HCT116 (cell line): ENCODE measurements around the gene RELCH. TPM values are rescaled to one million over a fixed set of nuclear protein-coding genes. Genes with fewer than 3 reads are reported as not detected.

ENCODE experiments used
- ATAC-seq: fragments of 200-7000 bp; cut with Tn5 transposase; 2 replicates; pipeline ENCODE4 v1.9.1; 2020; ENCODE audit warnings: mild to moderate bottlenecking, moderate library complexity
- BruUV-seq: library from RNA; stranded (reverse); fragments of 400-500 nt; replicated peaks from 2 replicates; lab custom pipeline; 2021; lab: Mats Ljungman, UMichigan
- CTCF ChIA-PET: fragments of 300-600 bp; sonication (Branson Sonifier 250); formaldehyde crosslinking; loops from one replicate; lab custom pipeline; 2021; ENCODE audit warnings: antibody characterized with exemption; lab: Charles Lee
- POLR2A ChIA-PET: fragments of 300-600, 350-600 bp; sonication (Branson Sonifier 250); formaldehyde crosslinking; loops from one replicate; lab custom pipeline; 2021; ENCODE audit warnings: antibody characterized with exemption; lab: Charles Lee
- RAD21 ChIA-PET, 2 experiments: fragments of 300-600 bp; sonication (Branson Sonifier 250); formaldehyde crosslinking; loops; one replicate each; lab custom pipeline; 2023; ENCODE audit warnings: low total read pairs in 2 of 2; ENCODE audit not compliant: uncharacterized antibody in 2 of 2, unreplicated experiment in 2 of 2, low non-redundant PET in 1 of 2; lab: Charles Lee
- DNase-seq: peaks from one replicate; pipeline ENCODE4 v3.0.0-alpha.2; 2010; ENCODE audit warnings: low read depth, low spot score
- H2AFZ ChIP-seq: fragments of 200-600 bp; shearing (Covaris generic), sonication (generic); 2 replicates; pipeline ENCODE4 v1.6.1; 2017; ENCODE audit warnings: low read depth, mixed run types, mixed read lengths, antibody characterized with exemption, low read length; ENCODE audit not compliant: poor library complexity, severe bottlenecking
- H3K27ac ChIP-seq: 2 replicates; pipeline ENCODE4 v1.5.1; 2012; ENCODE audit warnings: low read depth, low read length
- H3K27me3 ChIP-seq: fragments of 200-600 bp; sonication (generic); 2 replicates; pipeline ENCODE4 v1.6.1; 2016; ENCODE audit warnings: mixed run types, low read length, mixed read lengths; ENCODE audit not compliant: insufficient read depth
- H3K36me3 ChIP-seq, 2 experiments: fragments of 200-500 bp in 1 of 2; fragments of 200-600 bp in 1 of 2; sonication (Bioruptor generic) in 1 of 2; sonication (generic) in 1 of 2; 2 replicates each; pipeline versions ENCODE4 v1.5.1 to v1.6.1; 2014 to 2016; ENCODE audit warnings: low read length in 2 of 2, inconsistent platforms in 1 of 2, mixed read lengths in 1 of 2, mixed run types in 1 of 2; ENCODE audit not compliant: insufficient read depth in 2 of 2, control insufficient read depth in 1 of 2
- H3K4me1 ChIP-seq, 2 experiments: fragments of 200-600 bp in 1 of 2; sonication (generic) in 1 of 2; 2 replicates each; pipeline versions ENCODE4 v1.5.1 to v1.6.1; 2012 to 2017; ENCODE audit warnings: low read length in 2 of 2, inconsistent platforms in 1 of 2, mild to moderate bottlenecking in 1 of 2, mixed read lengths in 1 of 2, mixed run types in 1 of 2, moderate library complexity in 1 of 2; ENCODE audit not compliant: insufficient read depth in 2 of 2, control insufficient read depth in 1 of 2
- H3K4me2 ChIP-seq: fragments of 200-600 bp; sonication (generic); 2 replicates; pipeline ENCODE4 v1.6.1; 2017; ENCODE audit warnings: mixed run types, low read length, mixed read lengths
- H3K4me3 ChIP-seq, 2 experiments: fragments of 200-600 bp in 1 of 2; sonication (generic) in 1 of 2; replicated peaks in 1 of 2; 2 replicates each; pipeline ENCODE4 v1.5.1; 2011 to 2016; ENCODE audit warnings: low read length in 2 of 2, control low read depth in 1 of 2, low read depth in 1 of 2, mild to moderate bottlenecking in 1 of 2, mixed read lengths in 1 of 2, mixed run types in 1 of 2
- H3K79me2 ChIP-seq: fragments of 200-600 bp; sonication (generic); 2 replicates; pipeline ENCODE4 v1.6.1; 2017; ENCODE audit warnings: mild to moderate bottlenecking, mixed run types, low read length, moderate library complexity, mixed read lengths; ENCODE audit not compliant: insufficient read depth
- H3K9ac ChIP-seq: fragments of 200-600 bp; sonication (generic); 2 replicates; pipeline ENCODE4 v1.6.1; 2016; ENCODE audit warnings: low read length, mixed read lengths
- H3K9me2 ChIP-seq: fragments of 200-600 bp; sonication (generic), shearing (Covaris generic); 2 replicates; pipeline ENCODE4 v1.6.1; 2017; ENCODE audit warnings: mixed run types, mild to moderate bottlenecking, moderate library complexity; ENCODE audit not compliant: insufficient read depth
- H3K9me3 ChIP-seq, 2 experiments: fragments of 200-500 bp in 1 of 2; fragments of 200-600 bp in 1 of 2; sonication (Bioruptor generic) in 1 of 2; sonication (generic) in 1 of 2; 2 replicates each; pipeline ENCODE4 v1.6.1; 2014 to 2017; ENCODE audit warnings: low read length in 2 of 2, mixed read lengths in 2 of 2, inconsistent platforms in 1 of 2, low read depth in 1 of 2, mild to moderate bottlenecking in 1 of 2, mixed run types in 1 of 2, moderate library complexity in 1 of 2; ENCODE audit not compliant: control insufficient read depth in 1 of 2, insufficient read depth in 1 of 2
- H4K20me1 ChIP-seq: fragments of 200-600 bp; sonication (generic), shearing (Covaris generic); 2 replicates; pipeline ENCODE4 v1.6.1; 2017; ENCODE audit warnings: mixed run types, mild to moderate bottlenecking, moderate library complexity; ENCODE audit not compliant: insufficient read depth
- ATF3 ChIP-seq: IDR thresholded peaks from 2 replicates; pipeline ENCODE4 v1.6.1; 2012
- CBX3 ChIP-seq: IDR thresholded peaks from 2 replicates; pipeline ENCODE4 v1.6.1; 2012; ENCODE audit warnings: low read depth
- CEBPB ChIP-seq: IDR thresholded peaks from 2 replicates; pipeline ENCODE4 v1.6.1; 2012; ENCODE audit warnings: low read depth
- EGR1 ChIP-seq: IDR thresholded peaks from 2 replicates; pipeline ENCODE4 v1.6.1; 2012; ENCODE audit warnings: low read depth
- ELF1 ChIP-seq: IDR thresholded peaks from 2 replicates; pipeline ENCODE4 v1.6.1; 2012; ENCODE audit warnings: low read depth, borderline replicate concordance
- EZH2 ChIP-seq: fragments of 200-600 bp; sonication (generic); IDR thresholded peaks from 2 replicates; pipeline ENCODE4 v1.6.1; 2017; ENCODE audit warnings: antibody characterized with exemption, mixed run types
- SRF ChIP-seq: IDR thresholded peaks from 2 replicates; pipeline ENCODE4 v1.6.1; 2012; ENCODE audit warnings: low read depth
- TCF7L2 ChIP-seq: IDR thresholded peaks from 2 replicates; pipeline ENCODE4 v1.7.0; 2011; ENCODE audit warnings: borderline replicate concordance, inconsistent platforms; ENCODE audit not compliant: insufficient read depth, insufficient read length; ENCODE audit errors: extremely low read depth
- YY1 ChIP-seq: IDR thresholded peaks from 2 replicates; pipeline ENCODE4 v1.6.1; 2011; ENCODE audit warnings: low read length, low read depth, moderate library complexity, mild to moderate bottlenecking; ENCODE audit not compliant: insufficient replicate concordance; ENCODE audit errors: extremely low read depth
- ZFX ChIP-seq: fragments of 450-650 bp; IDR thresholded peaks from 2 replicates; pipeline ENCODE4 v1.6.1; 2017
- ZNF274 ChIP-seq: fragments of 200-500 bp; sonication (Bioruptor generic); IDR thresholded peaks from 2 replicates; pipeline ENCODE4 v1.6.1; 2014; ENCODE audit warnings: mild to moderate bottlenecking, low read depth, low read length, inconsistent platforms
- intact Hi-C: fragments of 100-400 bp; cut with micrococcal nuclease; formaldehyde crosslinking; loops from 2 replicates; pipeline ENCODE4 v1.10.0; 2022
- total RNA-seq: library from RNA; stranded (reverse); gene quantifications from one replicate; pipeline ENCODE4 v1.2.1, GENCODE V29; 2021; ENCODE audit not compliant: unreplicated experiment
- TF ChIP-seq, protein P1 (sequence below): IDR thresholded peaks from 2 replicates; pipeline ENCODE4 v1.6.1; 2012

RELCH gene
- total RNA-seq, 1 experiment from 2014 or later, result 17.4 TPM

GRCh38 chr18:62164310-62164709 is 22.7 kb upstream of the RELCH start:
- POLR2A ChIA-PET, result no interaction called here
- intact Hi-C loops, result no loop called here

DNA sequence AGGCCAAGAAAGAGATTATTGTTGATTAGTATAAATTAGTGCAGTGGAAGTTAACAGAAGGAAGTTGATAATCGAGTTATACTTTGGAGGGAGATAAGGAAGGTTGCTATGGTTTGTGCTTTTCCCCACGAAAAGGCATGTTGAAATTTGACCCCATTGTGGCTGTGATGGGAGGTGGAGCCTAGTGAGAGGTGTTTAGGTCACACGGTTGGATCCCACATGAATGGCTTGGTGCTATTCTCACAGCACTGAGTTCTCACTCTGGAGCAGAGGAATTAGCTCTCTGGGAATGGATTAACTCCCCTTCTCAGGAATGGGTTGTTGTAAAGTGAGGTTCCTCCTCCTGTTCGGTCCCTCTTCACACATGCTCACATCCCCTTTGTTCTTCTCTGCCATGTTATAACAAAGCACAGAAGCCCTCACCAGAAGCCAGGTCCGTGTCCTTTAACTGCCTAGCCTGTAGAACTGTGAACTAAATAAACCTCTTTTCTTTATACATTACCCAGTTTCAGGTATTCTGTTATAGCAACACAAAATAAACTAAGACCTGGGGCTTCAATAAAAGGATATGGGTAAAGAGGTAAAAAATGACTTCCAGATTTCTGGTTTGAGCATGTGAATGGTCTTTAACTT is 22.1 kb upstream of the RELCH start:
- Histone ChIP-seq H3K4me3 (no peak overlapping the region), H4K20me1 (no peaks in the 10 kb centered on the region), H3K36me3 (no peaks in the 10 kb centered on the region), H3K79me2 (no peaks in the 10 kb centered on the region), H3K27ac (no peak overlapping the region), H3K27me3 (no peaks in the 10 kb centered on the region), H3K4me1 (no peaks in the 10 kb centered on the region), H3K9me2 (no peaks in the 10 kb centered on the region), H2AFZ (no peak overlapping the region), H3K4me2 (no peak overlapping the region), H3K9me3 (0 out of 4 replicates have a peak, but pooled peaks cover 0 to 5% of the 10 kb centered on the region in 2 experiments), H3K9ac (no peak overlapping the region)
- ChIA-PET CTCF (no interaction called here), RAD21 (no interaction called here), POLR2A (no interaction called here)
- TF ChIP-seq SRF, result no peak
- TF ChIP-seq TCF7L2, result no peak
- no peak for ATAC-seq
- BruUV-seq, result no TSS peak
- intact Hi-C loops, result no loop called here
- DNase-seq, result no peak

More at GRCh38 chr18:62164310-62164709, 22.7 kb upstream of the RELCH start:
- Histone ChIP-seq H3K9me3 (0 out of 4 replicates have a peak, but pooled peaks cover 0 to 5% of the 10 kb centered on the region in 2 experiments), H3K9me2 (no peaks in the 10 kb centered on the region), H4K20me1 (no peaks in the 10 kb centered on the region), H3K36me3 (no peaks in the 10 kb centered on the region), H3K27ac (no peak overlapping the region), H3K4me1 (no peaks in the 10 kb centered on the region), H3K9ac (no peak overlapping the region), H2AFZ (no peak overlapping the region), H3K4me3 (no peak overlapping the region), H3K79me2 (no peaks in the 10 kb centered on the region), H3K4me2 (no peak overlapping the region), H3K27me3 (no peaks in the 10 kb centered on the region)
- ATAC-seq, result no peak
- DNase-seq, result no peak
- no TSS peak for BruUV-seq
- ChIA-PET CTCF (no interaction called here), RAD21 (no interaction called here)
- TF ChIP-seq YY1, result no peak
- no peak for TF ChIP-seq EZH2
- TF ChIP-seq CEBPB, result no peak
- no peak for TF ChIP-seq EGR1
- TF ChIP-seq, protein P1, sequence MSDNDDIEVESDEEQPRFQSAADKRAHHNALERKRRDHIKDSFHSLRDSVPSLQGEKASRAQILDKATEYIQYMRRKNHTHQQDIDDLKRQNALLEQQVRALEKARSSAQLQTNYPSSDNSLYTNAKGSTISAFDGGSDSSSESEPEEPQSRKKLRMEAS, result no peak
- no peak for TF ChIP-seq ELF1
- TF ChIP-seq CBX3, result no peak
- TF ChIP-seq ZFX, result no peak
- TF ChIP-seq ATF3, result no peak
- no peak for TF ChIP-seq SRF
- no peak for TF ChIP-seq ZNF274
